HG03039 (cell line): ENCODE data around the gene LCE1F.

Source experiments
- ATAC-seq: cut with Tn5 transposase; IDR thresholded peaks from one replicate; pipeline ENCODE4 v1.9.1; 2021; ENCODE audit warnings: mild to moderate bottlenecking, moderate library complexity; ENCODE audit not compliant: unreplicated experiment

LCE1F gene

GRCh38 chr1:152770411-152770810 lies 4.5 kb upstream of the LCE1F start:
- ATAC-seq = no peak

DNA sequence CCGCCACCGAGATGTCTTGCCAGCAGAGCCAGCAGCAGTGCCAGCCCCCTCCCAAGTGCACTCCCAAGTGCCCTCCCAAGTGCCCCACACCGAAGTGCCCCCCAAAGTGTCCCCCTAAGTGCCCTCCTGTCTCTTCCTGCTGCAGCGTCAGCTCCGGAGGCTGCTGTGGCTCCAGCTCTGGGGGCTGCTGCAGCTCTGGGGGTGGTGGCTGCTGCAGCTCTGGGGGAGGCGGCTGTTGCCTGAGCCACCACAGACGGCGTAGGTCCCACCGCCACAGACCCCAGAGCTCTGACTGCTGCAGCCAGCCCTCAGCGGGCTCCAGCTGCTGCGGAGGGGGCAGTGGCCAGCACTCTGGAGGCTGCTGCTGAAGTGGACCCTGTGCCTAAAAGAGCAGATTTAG lies 1.4 kb downstream of the LCE1F start:
- ATAC-seq = no peak

DNA sequence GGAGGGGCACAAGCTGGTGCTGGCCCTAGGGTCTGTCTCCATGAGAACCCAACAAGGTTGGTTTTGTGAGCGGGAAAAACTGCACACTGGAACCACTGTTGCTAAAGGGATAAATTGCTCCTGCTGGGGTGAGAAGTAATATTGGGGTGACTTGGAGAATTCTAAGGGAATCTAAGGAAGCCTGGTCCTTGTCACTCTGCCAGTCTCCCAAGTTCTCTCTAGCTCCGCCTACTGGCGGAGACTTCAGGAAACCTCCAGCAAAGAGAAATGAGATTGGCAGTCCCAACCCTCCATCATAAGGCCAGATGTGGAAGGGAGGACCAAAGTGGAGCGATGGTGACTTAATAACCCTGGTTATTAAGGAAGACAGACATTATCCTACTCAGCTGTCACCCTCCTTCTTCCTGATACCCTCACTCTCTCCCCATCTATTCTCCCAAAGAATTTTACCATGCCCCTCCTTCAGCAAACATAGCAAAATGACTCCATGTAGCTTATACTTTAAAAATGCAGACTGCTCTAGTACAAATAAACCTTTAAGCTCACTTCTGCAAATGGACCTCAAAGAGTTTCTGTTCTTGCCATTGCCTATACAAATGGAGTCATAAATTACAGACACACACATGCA lies 2.7 kb downstream of the LCE1F start:
- no peak for ATAC-seq

GRCh38 chr1:152783095-152783494 lies 8.2 kb downstream of the LCE1F start:
- ATAC-seq = no peak

DNA sequence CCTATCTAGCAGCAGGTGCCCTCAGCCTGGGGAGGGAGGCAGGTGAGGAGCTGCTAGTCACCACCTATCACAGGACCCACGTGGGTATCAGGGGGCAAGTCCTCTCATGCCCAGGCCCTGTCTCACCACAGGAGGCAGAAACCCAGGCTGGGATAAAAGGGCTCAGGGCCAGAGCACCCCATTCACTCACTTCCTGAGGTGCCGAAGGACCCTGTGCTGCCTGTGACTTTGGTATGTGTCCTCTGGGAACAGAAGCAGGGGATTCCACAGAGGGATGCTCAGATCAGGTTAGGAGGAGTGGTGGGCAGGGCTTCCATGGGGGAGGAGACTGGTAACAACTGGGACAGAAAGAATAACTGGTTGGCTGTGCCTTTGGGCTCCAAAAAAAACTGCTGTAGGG lies 11.1 kb downstream of the LCE1F start, which contains the start of gene LCE1E:
TSS of gene LCE1E (plus strand) at position 181 of the 400 bp plus-strand sequence. CDS start 1,043 bp downstream, outside the sequence.
- no peak for ATAC-seq

- no peak for ATAC-seq
Measured at GRCh38 chr1:152795686-152796085, 20.7 kb downstream of the LCE1F start.

DNA sequence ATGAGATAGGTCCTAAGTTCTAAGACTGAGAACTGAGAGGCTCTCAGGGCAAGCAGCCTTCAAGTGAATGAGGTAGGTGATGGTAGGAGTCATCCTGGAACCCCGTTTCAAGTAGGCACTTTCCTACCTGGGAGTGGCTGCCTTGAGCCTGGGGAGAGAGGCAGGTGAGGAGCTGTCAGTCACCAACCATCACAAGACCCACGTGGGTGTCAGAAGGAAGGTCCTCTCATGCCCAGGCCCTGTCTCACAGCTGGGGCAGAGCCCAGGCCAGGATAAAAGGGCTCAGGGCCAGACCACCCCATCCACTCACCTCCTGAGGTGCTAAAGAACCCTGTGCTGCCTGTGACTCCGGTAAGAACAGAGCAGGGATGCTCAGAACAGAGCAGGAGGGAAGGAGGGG lies 21.5 kb downstream of the LCE1F start, which contains the start of gene LCE1D:
TSS of gene LCE1D (plus strand) at position 301 of the 400 bp plus-strand sequence. CDS start 1,074 bp downstream, outside the sequence.
- no peak for ATAC-seq

DNA sequence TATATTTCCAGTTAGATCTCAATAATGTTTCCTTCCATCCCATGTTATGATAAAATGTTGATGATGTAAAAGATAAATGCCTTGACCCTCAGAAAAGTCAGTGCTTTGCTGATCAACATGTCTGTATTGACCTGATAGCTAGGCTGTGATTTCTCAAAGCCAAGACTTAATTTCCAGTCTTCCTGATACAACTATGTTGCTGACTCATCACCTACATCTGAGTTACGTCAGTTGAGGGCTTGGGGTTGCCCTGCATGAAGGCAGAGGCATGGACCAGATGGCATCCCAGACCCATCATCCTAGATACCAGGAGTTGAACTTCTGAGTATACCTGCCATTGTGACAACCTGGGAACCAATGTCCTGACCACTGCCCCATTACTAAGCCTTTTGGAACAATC lies 26.4 kb downstream of the LCE1F start:
- no peak for ATAC-seq

- no peak for ATAC-seq
Measured at GRCh38 chr1:152806576-152806975, 31.6 kb downstream of the LCE1F start, which contains the start of gene LCE1C. Gene LCE1C (minus strand): TSS chr1:152806651. CDS start chr1:152805478, 1,173 bp downstream.

- no peak for ATAC-seq
Measured at GRCh38 chr1:152811050-152811449, 36.1 kb downstream of the LCE1F start.

- ATAC-seq = no peak
Measured at GRCh38 chr1:152811671-152812070, 36.7 kb downstream of the LCE1F start, which contains the start of gene LCE1B. Gene LCE1B (plus strand): TSS chr1:152811971. CDS start chr1:152812447, 476 bp downstream.

- no peak for ATAC-seq
Measured at GRCh38 chr1:152817309-152817708, 42.4 kb downstream of the LCE1F start.

GRCh38 chr1:152823294-152823693 lies 48.4 kb downstream of the LCE1F start:
- ATAC-seq = no peak

DNA sequence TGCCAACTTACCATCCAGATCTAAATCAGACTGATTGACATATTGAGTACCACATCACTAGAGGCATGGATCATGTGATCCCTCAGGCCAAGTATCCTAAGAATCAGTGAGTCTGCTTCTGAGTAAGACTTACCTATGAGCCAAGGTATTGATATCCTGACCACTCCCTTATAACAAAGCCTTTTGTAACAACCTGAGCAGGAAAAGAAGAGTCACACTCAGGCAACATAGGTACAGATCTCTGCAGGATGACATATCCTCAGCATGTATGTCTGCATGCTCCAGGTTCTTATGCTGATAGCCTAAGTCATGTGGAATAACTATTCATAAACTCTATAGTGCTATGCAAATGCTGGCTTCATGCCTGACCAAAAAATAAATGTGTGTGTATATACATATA lies 50.0 kb downstream of the LCE1F start:
- no peak for ATAC-seq
